WTC11 (cell line): ENCODE results near the gene EFHD1. TPM values are rescaled to one million over a fixed set of nuclear protein-coding genes. Genes with fewer than 3 reads are reported as not detected.
A peak's percentile ranks its signal among the peaks of the same experiment; 100 is the strongest.

Experiments used
- ATAC-seq: fragments of 200-7000 bp; cut with Tn5 transposase; 2 replicates; pipeline ENCODE4 v1.10.0; 2021; ENCODE audit warnings: mild to moderate bottlenecking, moderate library complexity
- Bru-seq: library from RNA; stranded (reverse); fragments of 400-500 nt; gene quantifications from one replicate; lab custom pipeline; 2021; lab: Mats Ljungman, UMichigan
- CTCF ChIA-PET: fragments of 300-600 bp; sonication (Branson Sonifier 250); formaldehyde crosslinking; loops from one replicate; lab custom pipeline; 2021; ENCODE audit warnings: antibody characterized with exemption; lab: Charles Lee
- POLR2A ChIA-PET: fragments of 350-600 bp; sonication (Branson Sonifier 250); formaldehyde crosslinking; loops from one replicate; lab custom pipeline; 2021; ENCODE audit warnings: antibody characterized with exemption; lab: Charles Lee
- DNase-seq: peaks from one replicate; pipeline ENCODE4 v3.0.0; 2021; ENCODE audit warnings: low spot score
- H3K27ac Mint-ChIP-seq: 2 replicates; pipeline ENCODE4 v1.8.0; 2021; ENCODE audit warnings: mixed read lengths
- H3K27me3 Mint-ChIP-seq: 2 replicates; pipeline ENCODE4 v1.8.0; 2021; ENCODE audit warnings: low read depth, mild to moderate bottlenecking, moderate library complexity, mixed read lengths
- H3K36me3 Mint-ChIP-seq: 2 replicates; pipeline ENCODE4 v1.8.0; 2021; ENCODE audit warnings: mixed read lengths
- H3K4me1 Mint-ChIP-seq: 2 replicates; pipeline ENCODE4 v1.8.0; 2022; ENCODE audit warnings: mixed read lengths
- H3K4me3 Mint-ChIP-seq: 2 replicates; pipeline ENCODE4 v1.8.0; 2021; ENCODE audit warnings: mild to moderate bottlenecking, moderate library complexity, mixed read lengths
- H3K9me3 Mint-ChIP-seq: 2 replicates; pipeline ENCODE4 v1.8.0; 2021; ENCODE audit warnings: mixed read lengths
- CBFB ChIP-seq: sonication (generic); formaldehyde crosslinking; IDR thresholded peaks from 2 replicates; pipeline ENCODE4 v1.8.1; 2022; ENCODE audit warnings: mild to moderate bottlenecking, low read depth, missing genetic modification reagents
- FOXJ3 ChIP-seq: sonication (generic); formaldehyde crosslinking; IDR thresholded peaks from 2 replicates; pipeline ENCODE4 v1.9.0; 2021; ENCODE audit warnings: missing genetic modification reagents, mild to moderate bottlenecking, borderline replicate concordance
- FOXP1 ChIP-seq: sonication (generic); formaldehyde crosslinking; IDR thresholded peaks from 2 replicates; pipeline ENCODE4 v1.8.0; 2022; ENCODE audit warnings: missing genetic modification reagents, mild to moderate bottlenecking, moderate library complexity, borderline replicate concordance
- GABPB1 ChIP-seq: sonication (generic); formaldehyde crosslinking; IDR thresholded peaks from 2 replicates; pipeline ENCODE4 v1.8.1; 2023; ENCODE audit warnings: mild to moderate bottlenecking, missing genetic modification reagents
- GTF2I ChIP-seq: fragments of 250-450 bp; sonication (Bioruptor Pico); conservative IDR thresholded peaks from 2 replicates; pipeline ENCODE4 v1.4.0; 2021; ENCODE audit warnings: mild to moderate bottlenecking
- IRF2 ChIP-seq: sonication (generic); formaldehyde crosslinking; IDR thresholded peaks from 2 replicates; pipeline ENCODE4 v1.8.0; 2022; ENCODE audit warnings: low read depth, missing genetic modification reagents, borderline replicate concordance
- JAZF1 ChIP-seq: fragments of 250-450 bp; sonication (Bioruptor Pico); IDR thresholded peaks from 2 replicates; pipeline ENCODE4 v1.9.0; 2021; ENCODE audit warnings: moderate library complexity, mild to moderate bottlenecking, inconsistent platforms
- SOX15 ChIP-seq: fragments of 250-450 bp; sonication (Bioruptor Pico); IDR thresholded peaks from 2 replicates; pipeline ENCODE4 v1.9.0; 2021; ENCODE audit warnings: mild to moderate bottlenecking
- TEAD4 ChIP-seq: sonication (generic); formaldehyde crosslinking; IDR thresholded peaks from 2 replicates; pipeline ENCODE4 v1.8.0; 2022; ENCODE audit warnings: mild to moderate bottlenecking, missing genetic modification reagents
- ZNF219 ChIP-seq: sonication (generic); formaldehyde crosslinking; IDR thresholded peaks from 2 replicates; pipeline ENCODE4 v1.8.0; 2023; ENCODE audit warnings: missing genetic modification reagents, mild to moderate bottlenecking, borderline replicate concordance
- ZNF317 ChIP-seq: sonication (generic); formaldehyde crosslinking; IDR thresholded peaks from 2 replicates; pipeline ENCODE4 v1.8.1; 2023; ENCODE audit warnings: low read depth, mild to moderate bottlenecking, moderate library complexity, missing genetic modification reagents, borderline replicate concordance
- long read RNA-seq, 3 experiments: library from RNA in 1 of 3; library from capped mRNA in 1 of 3; library from polyadenylated mRNA in 1 of 3; unstranded in 2 of 3; stranded (forward) in 1 of 3; transcript quantifications; one replicate each; pipeline ENCODE4 v2.0.0, GENCODE V29; 2021
- total RNA-seq: library from RNA; stranded (reverse); gene quantifications from 3 replicates; pipeline ENCODE4 v1.2.3, GENCODE V29; 2021
- TF ChIP-seq, protein P1 (sequence below): sonication (generic); formaldehyde crosslinking; IDR thresholded peaks from 2 replicates; pipeline ENCODE4 v1.8.1; 2022; ENCODE audit warnings: mild to moderate bottlenecking, missing genetic modification reagents, moderate library complexity, borderline replicate concordance
- TF ChIP-seq, protein P2 (sequence below): sonication (generic); formaldehyde crosslinking; IDR thresholded peaks from 2 replicates; pipeline ENCODE4 v1.8.0; 2023; ENCODE audit warnings: missing genetic modification reagents, mild to moderate bottlenecking, borderline replicate concordance
- TF ChIP-seq, protein P3 (sequence below): sonication (generic); formaldehyde crosslinking; IDR thresholded peaks from 2 replicates; pipeline ENCODE4 v1.8.1; 2023; ENCODE audit warnings: mild to moderate bottlenecking, missing genetic modification reagents
- TF ChIP-seq, protein P4 (sequence below): sonication (generic); formaldehyde crosslinking; IDR thresholded peaks from 2 replicates; pipeline ENCODE4 v1.8.0; 2023; ENCODE audit warnings: missing genetic modification reagents
- TF ChIP-seq, protein P5 (sequence below): fragments of 250-450 bp; sonication (Bioruptor Pico); IDR thresholded peaks from 2 replicates; pipeline ENCODE4 v1.9.0; 2021; ENCODE audit warnings: mild to moderate bottlenecking, borderline replicate concordance
- TF ChIP-seq, protein P6 (sequence below): sonication (generic); formaldehyde crosslinking; IDR thresholded peaks from 2 replicates; pipeline ENCODE4 v1.8.1; 2023; ENCODE audit warnings: mild to moderate bottlenecking, missing genetic modification reagents, moderate library complexity
- TF ChIP-seq, protein P7 (sequence below): sonication (generic); formaldehyde crosslinking; IDR thresholded peaks from 2 replicates; pipeline ENCODE4 v1.8.1; 2022; ENCODE audit warnings: missing genetic modification reagents, borderline replicate concordance

EFHD1 gene, protein sequence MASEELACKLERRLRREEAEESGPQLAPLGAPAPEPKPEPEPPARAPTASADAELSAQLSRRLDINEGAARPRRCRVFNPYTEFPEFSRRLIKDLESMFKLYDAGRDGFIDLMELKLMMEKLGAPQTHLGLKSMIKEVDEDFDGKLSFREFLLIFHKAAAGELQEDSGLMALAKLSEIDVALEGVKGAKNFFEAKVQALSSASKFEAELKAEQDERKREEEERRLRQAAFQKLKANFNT
- total RNA-seq (5.4 to 6.8 TPM (median 6.1 TPM) in 3 replicates), Bru-seq, nascent RNA (percentile 30 among the genes with signal in this experiment)
- long read RNA-seq, experiment 1, transcript EFHD1-201 (4 exons, 2,259 nt): major isoform, 24 of 25 reads
- long read RNA-seq, experiment 1, partial matches to known transcripts: 0 of 25 reads
- long read RNA-seq, experiment 1, other reads (novel, unspliced or antisense): 0 of 25 reads
- long read RNA-seq, experiment 2, partial matches to known transcripts: 1 of 9 reads
- long read RNA-seq, experiment 2, other reads (novel, unspliced or antisense): 3 of 9 reads
- long read RNA-seq, experiment 3: 0 reads

DNA sequence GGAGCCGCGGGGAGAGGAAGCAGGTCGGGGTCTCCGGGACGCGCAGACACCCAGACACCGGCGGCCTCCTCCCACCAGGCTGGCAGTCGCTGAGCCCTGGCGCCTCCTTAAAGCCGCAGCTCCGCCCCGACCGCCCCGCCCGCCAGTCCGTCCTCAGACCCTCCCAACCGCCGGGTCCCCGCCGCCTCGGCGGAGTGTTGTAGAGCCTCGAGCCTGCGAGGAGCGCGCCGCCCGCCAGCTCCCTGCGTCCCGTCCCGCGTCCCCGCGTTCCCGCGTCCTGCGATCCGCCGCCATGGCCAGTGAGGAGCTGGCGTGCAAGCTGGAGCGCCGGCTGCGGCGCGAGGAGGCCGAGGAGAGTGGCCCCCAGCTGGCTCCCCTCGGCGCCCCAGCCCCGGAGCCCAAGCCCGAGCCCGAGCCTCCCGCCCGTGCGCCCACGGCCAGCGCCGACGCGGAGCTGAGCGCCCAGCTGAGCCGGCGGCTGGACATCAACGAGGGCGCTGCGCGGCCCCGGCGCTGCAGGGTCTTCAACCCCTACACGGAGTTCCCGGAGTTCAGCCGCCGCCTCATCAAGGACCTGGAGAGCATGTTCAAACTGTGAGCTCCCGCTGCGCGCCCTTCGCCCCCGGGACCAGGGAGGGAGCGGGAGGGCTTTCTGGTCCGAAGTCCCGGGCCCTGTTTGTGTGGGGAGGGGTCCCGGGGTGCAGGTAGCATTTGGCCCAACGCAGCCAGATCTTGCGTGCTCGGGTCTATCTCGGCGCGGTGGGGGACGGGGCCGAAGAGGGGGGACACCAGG lies at the start of gene EFHD1:
EFHD1 (plus strand) TSS at position 192 of the 793 bp plus-strand sequence; CDS start at position 293, 101 bp downstream.
- Mint-ChIP-seq H3K4me1 (0 out of 2 replicates have a peak, but pooled peaks cover 3% of the 10 kb centered on the region), H3K4me3 (peak within 1 kb of the TSS; percentile 68), H3K27ac (no peak within 1 kb of the TSS), H3K27me3 (peaks cover 68% of the 10 kb centered on the region), H3K9me3 (no peaks in the 10 kb centered on the region), H3K36me3 (no peaks in the 10 kb centered on the region)
- CTCF ChIA-PET: interaction anchor here (0.5 to 2.1 kb wide), 11 partner anchors 10 to 395 kb away, joined by 3 to 14 read pairs (median 3); no protein-coding TSS in a partner anchor
- POLR2A ChIA-PET: no interaction called here
- ATAC-seq: peak; percentile 93
- DNase-seq: peak; percentile 88
- peak; percentile 83 for TF ChIP-seq TEAD4 (CRISPR knock-in tag)
- peak; percentile 91; the same call in 1 of the 2 replicates for TF ChIP-seq CBFB
- TF ChIP-seq ZNF317 (CRISPR knock-in tag): peak; percentile 81; the same call in 1 of the 2 replicates
- TF ChIP-seq JAZF1 (CRISPR knock-in tag): no peak
- peak; percentile 96 for TF ChIP-seq ZNF219 (CRISPR knock-in tag)
- TF ChIP-seq, protein P1, sequence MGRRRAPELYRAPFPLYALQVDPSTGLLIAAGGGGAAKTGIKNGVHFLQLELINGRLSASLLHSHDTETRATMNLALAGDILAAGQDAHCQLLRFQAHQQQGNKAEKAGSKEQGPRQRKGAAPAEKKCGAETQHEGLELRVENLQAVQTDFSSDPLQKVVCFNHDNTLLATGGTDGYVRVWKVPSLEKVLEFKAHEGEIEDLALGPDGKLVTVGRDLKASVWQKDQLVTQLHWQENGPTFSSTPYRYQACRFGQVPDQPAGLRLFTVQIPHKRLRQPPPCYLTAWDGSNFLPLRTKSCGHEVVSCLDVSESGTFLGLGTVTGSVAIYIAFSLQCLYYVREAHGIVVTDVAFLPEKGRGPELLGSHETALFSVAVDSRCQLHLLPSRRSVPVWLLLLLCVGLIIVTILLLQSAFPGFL (CRISPR knock-in tag): peak; percentile 95
- peak; percentile 99 for TF ChIP-seq FOXP1
- TF ChIP-seq, protein P2, sequence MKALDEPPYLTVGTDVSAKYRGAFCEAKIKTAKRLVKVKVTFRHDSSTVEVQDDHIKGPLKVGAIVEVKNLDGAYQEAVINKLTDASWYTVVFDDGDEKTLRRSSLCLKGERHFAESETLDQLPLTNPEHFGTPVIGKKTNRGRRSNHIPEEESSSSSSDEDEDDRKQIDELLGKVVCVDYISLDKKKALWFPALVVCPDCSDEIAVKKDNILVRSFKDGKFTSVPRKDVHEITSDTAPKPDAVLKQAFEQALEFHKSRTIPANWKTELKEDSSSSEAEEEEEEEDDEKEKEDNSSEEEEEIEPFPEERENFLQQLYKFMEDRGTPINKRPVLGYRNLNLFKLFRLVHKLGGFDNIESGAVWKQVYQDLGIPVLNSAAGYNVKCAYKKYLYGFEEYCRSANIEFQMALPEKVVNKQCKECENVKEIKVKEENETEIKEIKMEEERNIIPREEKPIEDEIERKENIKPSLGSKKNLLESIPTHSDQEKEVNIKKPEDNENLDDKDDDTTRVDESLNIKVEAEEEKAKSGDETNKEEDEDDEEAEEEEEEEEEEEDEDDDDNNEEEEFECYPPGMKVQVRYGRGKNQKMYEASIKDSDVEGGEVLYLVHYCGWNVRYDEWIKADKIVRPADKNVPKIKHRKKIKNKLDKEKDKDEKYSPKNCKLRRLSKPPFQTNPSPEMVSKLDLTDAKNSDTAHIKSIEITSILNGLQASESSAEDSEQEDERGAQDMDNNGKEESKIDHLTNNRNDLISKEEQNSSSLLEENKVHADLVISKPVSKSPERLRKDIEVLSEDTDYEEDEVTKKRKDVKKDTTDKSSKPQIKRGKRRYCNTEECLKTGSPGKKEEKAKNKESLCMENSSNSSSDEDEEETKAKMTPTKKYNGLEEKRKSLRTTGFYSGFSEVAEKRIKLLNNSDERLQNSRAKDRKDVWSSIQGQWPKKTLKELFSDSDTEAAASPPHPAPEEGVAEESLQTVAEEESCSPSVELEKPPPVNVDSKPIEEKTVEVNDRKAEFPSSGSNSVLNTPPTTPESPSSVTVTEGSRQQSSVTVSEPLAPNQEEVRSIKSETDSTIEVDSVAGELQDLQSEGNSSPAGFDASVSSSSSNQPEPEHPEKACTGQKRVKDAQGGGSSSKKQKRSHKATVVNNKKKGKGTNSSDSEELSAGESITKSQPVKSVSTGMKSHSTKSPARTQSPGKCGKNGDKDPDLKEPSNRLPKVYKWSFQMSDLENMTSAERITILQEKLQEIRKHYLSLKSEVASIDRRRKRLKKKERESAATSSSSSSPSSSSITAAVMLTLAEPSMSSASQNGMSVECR (CRISPR knock-in tag): peak; percentile 94
- TF ChIP-seq, protein P3, sequence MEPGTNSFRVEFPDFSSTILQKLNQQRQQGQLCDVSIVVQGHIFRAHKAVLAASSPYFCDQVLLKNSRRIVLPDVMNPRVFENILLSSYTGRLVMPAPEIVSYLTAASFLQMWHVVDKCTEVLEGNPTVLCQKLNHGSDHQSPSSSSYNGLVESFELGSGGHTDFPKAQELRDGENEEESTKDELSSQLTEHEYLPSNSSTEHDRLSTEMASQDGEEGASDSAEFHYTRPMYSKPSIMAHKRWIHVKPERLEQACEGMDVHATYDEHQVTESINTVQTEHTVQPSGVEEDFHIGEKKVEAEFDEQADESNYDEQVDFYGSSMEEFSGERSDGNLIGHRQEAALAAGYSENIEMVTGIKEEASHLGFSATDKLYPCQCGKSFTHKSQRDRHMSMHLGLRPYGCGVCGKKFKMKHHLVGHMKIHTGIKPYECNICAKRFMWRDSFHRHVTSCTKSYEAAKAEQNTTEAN (CRISPR knock-in tag): peak; percentile 97
- TF ChIP-seq, protein P4, sequence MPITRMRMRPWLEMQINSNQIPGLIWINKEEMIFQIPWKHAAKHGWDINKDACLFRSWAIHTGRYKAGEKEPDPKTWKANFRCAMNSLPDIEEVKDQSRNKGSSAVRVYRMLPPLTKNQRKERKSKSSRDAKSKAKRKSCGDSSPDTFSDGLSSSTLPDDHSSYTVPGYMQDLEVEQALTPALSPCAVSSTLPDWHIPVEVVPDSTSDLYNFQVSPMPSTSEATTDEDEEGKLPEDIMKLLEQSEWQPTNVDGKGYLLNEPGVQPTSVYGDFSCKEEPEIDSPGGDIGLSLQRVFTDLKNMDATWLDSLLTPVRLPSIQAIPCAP (CRISPR knock-in tag): peak; percentile 98
- TF ChIP-seq, protein P5, sequence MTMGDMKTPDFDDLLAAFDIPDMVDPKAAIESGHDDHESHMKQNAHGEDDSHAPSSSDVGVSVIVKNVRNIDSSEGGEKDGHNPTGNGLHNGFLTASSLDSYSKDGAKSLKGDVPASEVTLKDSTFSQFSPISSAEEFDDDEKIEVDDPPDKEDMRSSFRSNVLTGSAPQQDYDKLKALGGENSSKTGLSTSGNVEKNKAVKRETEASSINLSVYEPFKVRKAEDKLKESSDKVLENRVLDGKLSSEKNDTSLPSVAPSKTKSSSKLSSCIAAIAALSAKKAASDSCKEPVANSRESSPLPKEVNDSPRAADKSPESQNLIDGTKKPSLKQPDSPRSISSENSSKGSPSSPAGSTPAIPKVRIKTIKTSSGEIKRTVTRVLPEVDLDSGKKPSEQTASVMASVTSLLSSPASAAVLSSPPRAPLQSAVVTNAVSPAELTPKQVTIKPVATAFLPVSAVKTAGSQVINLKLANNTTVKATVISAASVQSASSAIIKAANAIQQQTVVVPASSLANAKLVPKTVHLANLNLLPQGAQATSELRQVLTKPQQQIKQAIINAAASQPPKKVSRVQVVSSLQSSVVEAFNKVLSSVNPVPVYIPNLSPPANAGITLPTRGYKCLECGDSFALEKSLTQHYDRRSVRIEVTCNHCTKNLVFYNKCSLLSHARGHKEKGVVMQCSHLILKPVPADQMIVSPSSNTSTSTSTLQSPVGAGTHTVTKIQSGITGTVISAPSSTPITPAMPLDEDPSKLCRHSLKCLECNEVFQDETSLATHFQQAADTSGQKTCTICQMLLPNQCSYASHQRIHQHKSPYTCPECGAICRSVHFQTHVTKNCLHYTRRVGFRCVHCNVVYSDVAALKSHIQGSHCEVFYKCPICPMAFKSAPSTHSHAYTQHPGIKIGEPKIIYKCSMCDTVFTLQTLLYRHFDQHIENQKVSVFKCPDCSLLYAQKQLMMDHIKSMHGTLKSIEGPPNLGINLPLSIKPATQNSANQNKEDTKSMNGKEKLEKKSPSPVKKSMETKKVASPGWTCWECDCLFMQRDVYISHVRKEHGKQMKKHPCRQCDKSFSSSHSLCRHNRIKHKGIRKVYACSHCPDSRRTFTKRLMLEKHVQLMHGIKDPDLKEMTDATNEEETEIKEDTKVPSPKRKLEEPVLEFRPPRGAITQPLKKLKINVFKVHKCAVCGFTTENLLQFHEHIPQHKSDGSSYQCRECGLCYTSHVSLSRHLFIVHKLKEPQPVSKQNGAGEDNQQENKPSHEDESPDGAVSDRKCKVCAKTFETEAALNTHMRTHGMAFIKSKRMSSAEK: no peak
- TF ChIP-seq GTF2I (CRISPR knock-in tag): no peak; the same call in 1 of the 2 replicates
- TF ChIP-seq, protein P6, sequence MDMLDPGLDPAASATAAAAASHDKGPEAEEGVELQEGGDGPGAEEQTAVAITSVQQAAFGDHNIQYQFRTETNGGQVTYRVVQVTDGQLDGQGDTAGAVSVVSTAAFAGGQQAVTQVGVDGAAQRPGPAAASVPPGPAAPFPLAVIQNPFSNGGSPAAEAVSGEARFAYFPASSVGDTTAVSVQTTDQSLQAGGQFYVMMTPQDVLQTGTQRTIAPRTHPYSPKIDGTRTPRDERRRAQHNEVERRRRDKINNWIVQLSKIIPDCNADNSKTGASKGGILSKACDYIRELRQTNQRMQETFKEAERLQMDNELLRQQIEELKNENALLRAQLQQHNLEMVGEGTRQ (CRISPR knock-in tag): no peak
- TF ChIP-seq GABPB1: peak; percentile 86
- no peak for TF ChIP-seq SOX15 (CRISPR knock-in tag)
- TF ChIP-seq IRF2 (CRISPR knock-in tag): peak; percentile 87; the same call in 1 of the 2 replicates
- TF ChIP-seq, protein P7, sequence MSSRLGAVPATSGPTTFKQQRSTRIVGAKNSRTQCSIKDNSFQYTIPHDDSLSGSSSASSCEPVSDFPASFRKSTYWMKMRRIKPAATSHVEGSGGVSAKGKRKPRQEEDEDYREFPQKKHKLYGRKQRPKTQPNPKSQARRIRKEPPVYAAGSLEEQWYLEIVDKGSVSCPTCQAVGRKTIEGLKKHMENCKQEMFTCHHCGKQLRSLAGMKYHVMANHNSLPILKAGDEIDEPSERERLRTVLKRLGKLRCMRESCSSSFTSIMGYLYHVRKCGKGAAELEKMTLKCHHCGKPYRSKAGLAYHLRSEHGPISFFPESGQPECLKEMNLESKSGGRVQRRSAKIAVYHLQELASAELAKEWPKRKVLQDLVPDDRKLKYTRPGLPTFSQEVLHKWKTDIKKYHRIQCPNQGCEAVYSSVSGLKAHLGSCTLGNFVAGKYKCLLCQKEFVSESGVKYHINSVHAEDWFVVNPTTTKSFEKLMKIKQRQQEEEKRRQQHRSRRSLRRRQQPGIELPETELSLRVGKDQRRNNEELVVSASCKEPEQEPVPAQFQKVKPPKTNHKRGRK (CRISPR knock-in tag): 0 out of 2 replicates have a peak, but pooled peaks have one; percentile 74
- no peak for TF ChIP-seq FOXJ3 (CRISPR knock-in tag)
